GM19238 (cell line): ENCODE results near the gene TCF21.

Experiments used
- DNase-seq: peaks from one replicate; pipeline ENCODE4 v3.0.0; 2011; ENCODE audit warnings: low spot score; ENCODE audit not compliant: insufficient read length

Gene TCF21

GRCh38 chr6:133889557-133890403 is 867 bp downstream of the TCF21 start:
- no peak for DNase-seq

GRCh38 chr6:133890711-133891148 is 1.8 kb downstream of the TCF21 start:
- no peak for DNase-seq

- DNase-seq: no peak
Observed at GRCh38 chr6:133891149-133891926, 2.4 kb downstream of the TCF21 start.

- DNase-seq: no peak
Observed at GRCh38 chr6:133891927-133892812, 3.3 kb downstream of the TCF21 start.

GRCh38 chr6:133892813-133893691 is 4.1 kb downstream of the TCF21 start:
- no peak for DNase-seq

- DNase-seq: no peak
Observed at GRCh38 chr6:133893946-133894345, 5.0 kb downstream of the TCF21 start.

GRCh38 chr6:133894369-133894768 is 5.5 kb downstream of the TCF21 start:
- no peak for DNase-seq

- DNase-seq: no peak
Observed at GRCh38 chr6:133894795-133895358, 6.0 kb downstream of the TCF21 start.

GRCh38 chr6:133895573-133896343 is 6.8 kb downstream of the TCF21 start:
- DNase-seq: no peak

- no peak for DNase-seq
Observed at GRCh38 chr6:133896344-133896721, 7.4 kb downstream of the TCF21 start.

- no peak for DNase-seq
Observed at GRCh38 chr6:133898263-133898662, 9.3 kb downstream of the TCF21 start.

- DNase-seq: no peak
Observed at GRCh38 chr6:133899556-133899955, 10.6 kb downstream of the TCF21 start.

GRCh38 chr6:133903855-133904254 is 14.9 kb downstream of the TCF21 start:
- no peak for DNase-seq

GRCh38 chr6:133906050-133906449 is 17.1 kb downstream of the TCF21 start:
- no peak for DNase-seq

- peak; percentile 19 for DNase-seq
Observed at GRCh38 chr6:133916650-133917151, 27.8 kb downstream of the TCF21 start.

GRCh38 chr6:133917781-133918180 is 28.9 kb downstream of the TCF21 start:
- no peak for DNase-seq

- DNase-seq: no peak
Observed at GRCh38 chr6:133918208-133918930, 29.5 kb downstream of the TCF21 start.

- no peak for DNase-seq
Observed at GRCh38 chr6:133919362-133919761, 30.4 kb downstream of the TCF21 start.
